Smooth muscle cell (in vitro differentiated cells): ENCODE measurements around the gene TAF1B. TPM values are rescaled to one million over a fixed set of nuclear protein-coding genes. Genes with fewer than 3 reads are reported as not detected.

Experiments used
- DNase-seq: peaks from one replicate; lab custom pipeline; 2025; ENCODE audit not compliant: unreplicated experiment; lab: John Stamatoyannopoulos, UW
- H2AFZ ChIP-seq: fragments of 200-600 bp; sonication (generic); 2 replicates; pipeline ENCODE4 v1.6.0; 2016; ENCODE audit warnings: antibody characterized with exemption, low read depth, mild to moderate bottlenecking
- H3F3A ChIP-seq: fragments of 200-600 bp; sonication (generic); 2 replicates; pipeline ENCODE4 v1.6.0; 2017; ENCODE audit warnings: antibody characterized with exemption, low read depth
- H3K27ac ChIP-seq: fragments of 200-600 bp; sonication (generic); 2 replicates; pipeline ENCODE4 v1.5.1; 2016; ENCODE audit warnings: low read depth, mild to moderate bottlenecking
- H3K27me3 ChIP-seq: fragments of 200-600 bp; sonication (generic); 2 replicates; pipeline ENCODE4 v1.6.1; 2016; ENCODE audit warnings: low read depth, mild to moderate bottlenecking
- H3K36me3 ChIP-seq: fragments of 200-600 bp; sonication (generic); 2 replicates; pipeline ENCODE4 v1.5.1; 2016; ENCODE audit warnings: low read depth
- H3K4me1 ChIP-seq: fragments of 200-600 bp; sonication (generic); 2 replicates; pipeline ENCODE4 v1.5.1; 2016; ENCODE audit warnings: low read depth
- H3K4me2 ChIP-seq: fragments of 200-600 bp; sonication (generic); 2 replicates; pipeline ENCODE4 v1.6.0; 2016; ENCODE audit warnings: mild to moderate bottlenecking
- H3K4me3 ChIP-seq: fragments of 200-600 bp; sonication (generic); 2 replicates; pipeline ENCODE4 v1.5.1; 2016; ENCODE audit warnings: mild to moderate bottlenecking
- H3K79me2 ChIP-seq: fragments of 200-600 bp; sonication (generic); 2 replicates; pipeline ENCODE4 v1.6.0; 2016; ENCODE audit warnings: low read depth, mild to moderate bottlenecking
- H3K9ac ChIP-seq: fragments of 200-600 bp; sonication (generic); 2 replicates; pipeline ENCODE4 v1.6.0; 2016; ENCODE audit warnings: low read depth
- H3K9me3 ChIP-seq: fragments of 200-600 bp; sonication (generic); replicated peaks from 2 replicates; pipeline ENCODE4 v1.5.1; 2016; ENCODE audit warnings: low read depth
- H4K20me1 ChIP-seq: fragments of 200-600 bp; sonication (generic); 2 replicates; pipeline ENCODE4 v1.6.0; 2016; ENCODE audit warnings: low read depth
- WGBS: methylation state at CpG from one replicate; pipeline ENCODE4 v1.1.7; 2016; ENCODE audit warnings: low lambda C conversion rate; 5-methylcytosine and 5-hydroxymethylcytosine counted together
- polyA plus RNA-seq: library from polyadenylated mRNA; unstranded; fragments of >200 nt; fragmentation: Nextera tagmentation; extraction: Ambion mirVana; gene quantifications from 2 replicates; pipeline ENCODE4 v1.2.1, GENCODE V29; 2016
- total RNA-seq: library from RNA; depleted of rRNA; stranded (reverse); fragments of >200 nt; gene quantifications from 2 replicates; pipeline ENCODE4 v1.2.3, GENCODE V29; 2014
- TF ChIP-seq, protein P1 (sequence below): fragments of 200-600 bp; sonication (generic); IDR thresholded peaks from 2 replicates; pipeline ENCODE4 v1.5.1; 2017; ENCODE audit warnings: borderline replicate concordance, mild to moderate bottlenecking, antibody characterized with exemption; ENCODE audit not compliant: insufficient read depth, poor library complexity, severe bottlenecking

Gene TAF1B
- total and polyA plus RNA-seq, 2 experiments from 2014 or later, result 4.5 to 11.2 TPM

DNA sequence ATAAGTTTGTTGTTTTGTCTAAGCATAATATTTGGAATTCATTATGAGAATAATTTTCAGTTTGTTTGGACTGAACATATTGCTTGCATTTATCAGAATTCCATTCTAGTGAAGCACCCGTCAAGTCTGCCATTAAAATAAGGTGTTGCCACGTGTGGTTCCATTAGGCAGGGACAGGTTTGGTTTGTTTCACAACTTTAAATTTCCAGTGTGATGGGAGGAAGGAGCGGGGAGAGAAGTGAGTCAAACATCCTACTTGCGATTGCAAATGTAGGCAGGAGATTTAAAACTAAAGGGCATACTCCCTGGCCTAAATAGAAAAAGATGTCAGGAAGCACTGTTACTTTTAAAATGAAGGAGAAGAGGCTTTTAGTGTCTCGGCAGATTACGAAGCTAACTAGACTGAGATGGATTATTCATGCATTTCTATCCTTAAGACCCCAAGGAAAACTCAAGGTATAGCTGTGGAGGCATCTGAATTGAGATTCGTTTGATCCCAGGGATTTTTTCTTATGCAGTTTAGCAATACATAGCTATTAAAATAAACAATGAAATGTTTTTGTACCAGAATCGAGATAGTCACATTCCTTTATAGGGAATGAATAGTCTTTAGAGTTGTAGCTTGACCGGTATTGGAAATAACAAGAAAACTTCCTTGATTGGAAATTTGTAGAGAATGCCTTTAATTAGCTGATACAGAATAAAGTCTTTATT is 128.0 kb downstream of the TAF1B start:
- WGBS, result 35% methylated on average over 9 of the region's 9 CpGs
- no peak overlapping the region for H2AFZ ChIP-seq
- H3K27ac ChIP-seq, result peak overlapping the region; percentile 75
- no peaks in the 10 kb centered on the region for H4K20me1 ChIP-seq
- H3K4me1 ChIP-seq, result peaks cover 40% of the 10 kb centered on the region
- TF ChIP-seq, protein P1, sequence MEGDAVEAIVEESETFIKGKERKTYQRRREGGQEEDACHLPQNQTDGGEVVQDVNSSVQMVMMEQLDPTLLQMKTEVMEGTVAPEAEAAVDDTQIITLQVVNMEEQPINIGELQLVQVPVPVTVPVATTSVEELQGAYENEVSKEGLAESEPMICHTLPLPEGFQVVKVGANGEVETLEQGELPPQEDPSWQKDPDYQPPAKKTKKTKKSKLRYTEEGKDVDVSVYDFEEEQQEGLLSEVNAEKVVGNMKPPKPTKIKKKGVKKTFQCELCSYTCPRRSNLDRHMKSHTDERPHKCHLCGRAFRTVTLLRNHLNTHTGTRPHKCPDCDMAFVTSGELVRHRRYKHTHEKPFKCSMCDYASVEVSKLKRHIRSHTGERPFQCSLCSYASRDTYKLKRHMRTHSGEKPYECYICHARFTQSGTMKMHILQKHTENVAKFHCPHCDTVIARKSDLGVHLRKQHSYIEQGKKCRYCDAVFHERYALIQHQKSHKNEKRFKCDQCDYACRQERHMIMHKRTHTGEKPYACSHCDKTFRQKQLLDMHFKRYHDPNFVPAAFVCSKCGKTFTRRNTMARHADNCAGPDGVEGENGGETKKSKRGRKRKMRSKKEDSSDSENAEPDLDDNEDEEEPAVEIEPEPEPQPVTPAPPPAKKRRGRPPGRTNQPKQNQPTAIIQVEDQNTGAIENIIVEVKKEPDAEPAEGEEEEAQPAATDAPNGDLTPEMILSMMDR, result no peak
- H3K27me3 ChIP-seq, result no peaks in the 10 kb centered on the region
- H3K4me2 ChIP-seq, result peak overlapping the region; percentile 55
- H3K36me3 ChIP-seq, result no peaks in the 10 kb centered on the region
- no peak overlapping the region for H3K9ac ChIP-seq
- no peak for DNase-seq
- H3K9me3 ChIP-seq, result no peaks in the 10 kb centered on the region
- H3K4me3 ChIP-seq, result no peak overlapping the region
- H3F3A ChIP-seq, result peaks cover 23% of the 10 kb centered on the region
- H3K79me2 ChIP-seq, result no peaks in the 10 kb centered on the region

DNA sequence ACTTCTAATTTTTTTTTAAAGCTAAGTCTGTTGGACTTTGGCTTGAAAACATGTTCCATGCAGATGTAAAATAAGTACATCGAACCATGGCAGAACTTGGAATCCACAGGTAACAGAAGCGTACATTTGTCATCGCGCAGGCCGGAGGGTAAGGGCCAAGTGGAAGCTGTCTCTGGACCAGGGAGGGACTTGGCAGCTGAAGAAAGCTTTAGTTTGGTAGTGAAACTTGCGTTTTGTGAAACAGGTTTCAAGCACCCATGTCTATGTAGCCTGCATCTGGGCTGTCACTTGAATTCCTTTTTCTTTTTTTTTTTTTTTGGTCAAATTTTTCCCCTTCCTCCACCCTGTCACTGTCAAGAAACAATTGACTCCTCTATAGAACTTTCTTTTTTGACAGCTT is 128.6 kb downstream of the TAF1B start:
- H4K20me1 ChIP-seq, result no peaks in the 10 kb centered on the region
- no peak overlapping the region for H3K9ac ChIP-seq
- no peaks in the 10 kb centered on the region for H3K27me3 ChIP-seq
- peaks cover 23% of the 10 kb centered on the region for H3F3A ChIP-seq
- H3K36me3 ChIP-seq, result no peaks in the 10 kb centered on the region
- H3K27ac ChIP-seq, result peak overlapping the region; percentile 75
- H3K4me1 ChIP-seq, result peaks cover 40% of the 10 kb centered on the region
- WGBS, result 97% methylated on average over 6 of the region's 6 CpGs
- no peaks in the 10 kb centered on the region for H3K9me3 ChIP-seq
- no peak overlapping the region for H2AFZ ChIP-seq
- H3K4me3 ChIP-seq, result no peak overlapping the region
- H3K79me2 ChIP-seq, result no peaks in the 10 kb centered on the region
- TF ChIP-seq, protein P1, result no peak
- H3K4me2 ChIP-seq, result peak overlapping the region; percentile 55
- DNase-seq, result no peak

DNA sequence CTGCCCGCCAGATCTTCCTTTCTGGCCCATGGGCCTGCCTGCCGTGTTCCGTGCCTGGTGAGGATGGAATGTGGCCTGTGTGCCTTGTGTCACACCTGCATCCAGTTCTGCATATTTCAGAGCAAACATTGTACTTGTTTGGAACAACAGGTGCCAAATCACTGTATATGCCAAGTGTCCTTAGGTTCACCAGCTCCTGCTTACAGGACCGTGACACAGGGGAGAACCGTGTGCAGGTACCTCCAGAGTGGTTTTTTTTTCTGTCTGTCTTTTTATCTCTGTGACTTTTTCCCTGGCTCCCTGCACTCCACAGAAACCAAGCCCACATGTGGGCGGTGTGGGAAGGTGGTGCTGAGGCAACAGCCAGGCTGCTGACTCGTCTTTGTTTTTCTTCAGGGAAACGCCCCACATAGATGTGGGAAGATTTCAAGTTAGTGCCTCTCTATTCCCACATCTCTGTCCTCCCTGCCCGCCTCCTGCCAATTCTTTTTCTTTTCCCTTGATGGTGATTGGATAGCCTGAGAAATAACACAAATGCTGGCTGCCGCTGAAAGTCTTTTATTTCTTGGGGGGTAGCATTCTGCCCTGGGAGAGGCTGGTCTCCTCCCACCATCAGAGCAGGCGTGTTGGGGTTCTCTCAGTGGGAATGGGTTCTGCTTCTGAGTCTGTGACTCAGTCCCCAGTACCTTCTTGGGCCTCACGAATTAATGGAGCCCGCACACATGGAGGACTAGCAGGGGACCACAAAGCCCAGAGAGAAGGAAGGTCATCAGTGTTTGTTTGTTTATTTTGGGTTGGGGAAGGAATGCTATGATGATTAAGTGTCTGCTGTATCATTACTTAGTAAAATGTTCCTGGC is 129.6 kb downstream of the TAF1B start:
- no peak for DNase-seq
- Histone ChIP-seq H3K36me3 (no peaks in the 10 kb centered on the region), H2AFZ (no peak overlapping the region), H3K27me3 (no peaks in the 10 kb centered on the region), H3K9me3 (no peaks in the 10 kb centered on the region), H3K4me1 (peaks cover 40% of the 10 kb centered on the region), H3K4me2 (peak overlapping the region; percentile 40), H3K79me2 (no peaks in the 10 kb centered on the region), H3F3A (peaks cover 23% of the 10 kb centered on the region), H3K27ac (peak overlapping the region; percentile 75), H4K20me1 (no peaks in the 10 kb centered on the region), H3K9ac (peak overlapping the region; percentile 21), H3K4me3 (no peak overlapping the region)
- WGBS, result 45% methylated on average over 13 of the region's 13 CpGs
- TF ChIP-seq, protein P1, result no peak
